Esophagus squamous epithelium (tissue), 4 donors: ENCODE data around the gene PDILT.

ENCODE experiments used
- CTCF ChIP-seq, 6 experiments: fragments of 450-650 bp in 4 of 6; fragments of 200-600 bp in 2 of 6; sonication (generic) in 2 of 6; IDR thresholded peaks; one replicate each; pipeline ENCODE4 v1.5.1; 2016 to 2019; ENCODE audit warnings: antibody characterized with exemption in 6 of 6, mild to moderate bottlenecking in 4 of 6, moderate library complexity in 4 of 6
- POLR2A ChIP-seq, 4 donors: fragments of 450-650 bp; IDR thresholded peaks; one replicate each; pipeline ENCODE4 v1.6.1; 2017; ENCODE audit warnings: antibody characterized with exemption in 4 of 4, mild to moderate bottlenecking in 4 of 4, moderate library complexity in 3 of 4

- TF ChIP-seq POLR2A (IDR thresholded peaks at IDR 0.05) (no peak), CTCF (IDR thresholded peaks at IDR 0.05) (no peak)
Observed at GRCh38 chr16:20314575-20314974, 90.0 kb downstream of the PDILT start.
